AG04449 (cell line): Measurements from ENCODE around the gene NEURL1.

ENCODE experiments used
- CTCF ChIA-PET: fragments of 350-600 bp; formaldehyde crosslinking; extraction: SDS; loops from one replicate; lab custom pipeline; 2021; ENCODE audit warnings: antibody characterized with exemption; lab: Yijun Ruan, JAX
- POLR2A ChIA-PET: fragments of 400-600, 350-600 bp; formaldehyde crosslinking; extraction: SDS; loops from one replicate; lab custom pipeline; 2020; ENCODE audit warnings: antibody characterized with exemption, inconsistent platforms; lab: Yijun Ruan, JAX
- DNase-seq: peaks from one replicate; pipeline ENCODE4 v3.0.0-alpha.2; 2010; ENCODE audit warnings: low read depth, low spot score
- H3K4me3 ChIP-seq: 2 replicates; pipeline ENCODE4 v1.5.1; 2011; ENCODE audit warnings: low read depth, mild to moderate bottlenecking, control low read depth, low read length
- CTCF ChIP-seq: IDR thresholded peaks from one replicate; pipeline ENCODE4 v1.5.1; 2011; ENCODE audit warnings: mild to moderate bottlenecking, moderate library complexity, low read length, control low read depth, inconsistent platforms; ENCODE audit not compliant: insufficient read depth; ENCODE audit errors: missing control alignments

The NEURL1 gene

DNA sequence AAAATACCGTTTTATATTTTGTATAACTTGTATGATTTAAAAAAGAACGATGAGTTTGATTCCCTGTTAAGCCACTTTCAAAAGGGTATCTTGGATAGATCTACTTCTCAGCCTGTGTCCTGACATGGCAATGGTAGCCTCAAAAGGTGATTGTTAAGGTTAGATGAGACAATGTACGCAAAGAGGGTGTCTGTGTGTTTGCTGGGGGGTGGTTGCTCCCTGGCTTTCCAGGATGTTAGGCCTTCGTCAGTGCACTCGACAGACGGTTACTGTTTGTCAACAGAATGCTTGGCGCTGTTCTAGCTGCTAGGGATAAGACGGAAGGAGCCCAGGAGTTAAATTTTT lies 90.3 kb downstream of the NEURL1 start:
- peak overlapping the region; percentile 54 for H3K4me3 ChIP-seq
- ChIA-PET POLR2A (no interaction called here), CTCF (interaction anchor here (2.5 kb wide), 1 partner anchor 9 kb away, joined by 12 read pairs; no protein-coding TSS in a partner anchor)
- no peak for DNase-seq
- no peak for TF ChIP-seq CTCF

- peak overlapping the region; percentile 54 for H3K4me3 ChIP-seq
- no peak for DNase-seq
- ChIA-PET CTCF (interaction anchor here (1.0 to 1.4 kb wide), 3 partner anchors 9 to 102 kb away, joined by 4 to 5 read pairs (median 5); no protein-coding TSS in a partner anchor), POLR2A (no interaction called here)
- TF ChIP-seq CTCF, result no peak
Measured at GRCh38 chr10:103584216-103585010, 90.9 kb downstream of the NEURL1 start.

DNA sequence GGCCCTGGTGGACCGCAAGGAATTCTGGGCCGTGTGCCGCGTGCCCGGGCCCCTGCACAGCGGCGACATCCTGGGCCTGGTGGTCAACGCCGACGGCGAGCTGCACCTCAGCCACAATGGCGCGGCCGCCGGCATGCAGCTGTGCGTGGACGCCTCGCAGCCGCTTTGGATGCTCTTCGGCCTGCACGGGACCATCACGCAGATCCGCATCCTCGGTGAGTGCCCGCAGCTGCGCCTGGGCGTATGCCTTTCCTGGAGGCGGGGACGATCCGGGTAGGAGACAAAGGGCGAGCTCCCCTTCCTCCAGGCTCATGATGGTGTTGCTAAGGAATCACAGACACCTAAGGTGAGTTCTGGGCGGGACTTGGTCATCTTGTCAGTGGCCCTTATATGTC lies 91.5 kb downstream of the NEURL1 start:
- POLR2A ChIA-PET, result no interaction called here
- peak overlapping the region; percentile 54 for H3K4me3 ChIP-seq
- no peak for TF ChIP-seq CTCF
- no peak for DNase-seq
- CTCF ChIA-PET, result interaction anchor here (1.0 to 1.4 kb wide), 3 partner anchors 8 to 101 kb away, joined by 4 to 5 read pairs (median 5); no protein-coding TSS in a partner anchor

- CTCF ChIA-PET, result interaction anchor here (0.8 to 21.5 kb wide), 2 partner anchors 10 to 98 kb away, joined by 3 to 447 read pairs; no protein-coding TSS in a partner anchor
- POLR2A ChIA-PET, result no interaction called here
- no peak overlapping the region for H3K4me3 ChIP-seq
- no peak for DNase-seq
- TF ChIP-seq CTCF, result no peak
Measured at GRCh38 chr10:103587073-103587472, 93.6 kb downstream of the NEURL1 start.

DNA sequence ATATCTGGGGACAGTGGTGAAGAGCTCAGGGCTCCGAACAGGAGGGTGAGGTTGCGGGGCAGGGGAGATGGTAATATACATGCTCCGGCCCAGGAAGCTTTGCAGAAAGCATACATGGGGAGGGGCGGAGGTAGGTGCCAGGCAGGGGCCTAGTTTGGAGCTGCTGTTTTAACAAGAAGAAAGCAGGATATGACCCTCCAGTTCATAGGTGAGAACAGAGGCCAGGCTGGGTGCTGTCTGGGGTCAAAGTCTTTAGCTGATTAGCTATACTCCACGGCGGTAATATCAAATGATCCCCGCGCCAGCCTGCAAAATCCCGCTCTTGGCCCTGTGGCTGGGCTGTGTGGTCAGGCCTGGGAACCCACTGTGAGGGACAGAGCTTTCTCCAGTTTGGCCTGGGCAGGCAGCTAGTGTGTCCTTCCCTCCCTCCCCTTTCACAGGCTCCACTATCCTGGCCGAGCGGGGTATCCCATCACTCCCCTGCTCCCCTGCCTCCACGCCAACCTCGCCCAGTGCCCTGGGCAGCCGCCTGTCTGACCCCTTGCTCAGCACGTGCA lies 95.6 kb downstream of the NEURL1 start:
- no peak overlapping the region for H3K4me3 ChIP-seq
- ChIA-PET CTCF (interaction anchor here (0.7 to 21.5 kb wide), 5 partner anchors 10 to 97 kb away, joined by 3 to 447 read pairs (median 5); no protein-coding TSS in a partner anchor), POLR2A (no interaction called here)
- TF ChIP-seq CTCF, result no peak
- DNase-seq, result no peak

DNA sequence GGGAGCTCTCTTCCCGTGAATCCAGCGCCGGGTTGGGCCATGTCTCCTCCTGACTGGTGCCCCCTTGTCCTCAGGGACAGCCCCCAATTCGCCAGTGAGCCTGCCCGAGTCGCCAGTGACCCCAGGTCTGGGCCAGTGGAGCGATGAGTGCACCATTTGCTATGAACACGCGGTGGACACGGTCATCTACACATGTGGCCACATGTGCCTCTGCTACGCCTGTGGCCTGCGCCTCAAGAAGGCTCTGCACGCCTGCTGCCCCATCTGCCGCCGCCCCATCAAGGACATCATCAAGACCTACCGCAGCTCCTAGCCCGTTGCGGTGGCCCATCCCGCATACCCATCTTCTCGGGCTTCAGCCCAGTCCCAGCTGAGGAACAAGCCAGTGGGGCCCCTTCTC lies 96.6 kb downstream of the NEURL1 start:
- POLR2A ChIA-PET, result no interaction called here
- TF ChIP-seq CTCF, result no peak
- CTCF ChIA-PET, result interaction anchor here (0.7 to 21.5 kb wide), 7 partner anchors 9 to 98 kb away, joined by 3 to 447 read pairs (median 5); no protein-coding TSS in a partner anchor
- H3K4me3 ChIP-seq, result no peak overlapping the region
- no peak for DNase-seq
